Heart left ventricle (tissue), 13 donors: ENCODE results near the gene OMD.

ENCODE experiments used
- POLR2A ChIP-seq, 2 donors: fragments of 450-650 bp; IDR thresholded peaks; one replicate each; pipeline ENCODE4 v1.6.1; 2017; ENCODE audit warnings: antibody characterized with exemption in 2 of 2, mild to moderate bottlenecking in 2 of 2, moderate library complexity in 2 of 2
- TF ChIP-seq, protein P1 (sequence below), 12 donors: fragments of 200-600 bp; sonication (generic) in 4 of 12; IDR thresholded peaks; one replicate each; pipeline versions ENCODE4 v1.5.0 to v1.8.0; 2018 to 2022; ENCODE audit warnings: antibody characterized with exemption in 12 of 12, mild to moderate bottlenecking in 5 of 12
- donor health status: ischemic (EF 13 %, LVEDD 7.1; RV severe dilation, severe dysfunction).
- donor health status: DM: no; HTN: yes; CAD: no.
- donor health status: DM: no; HTN: no; CAD: no.
- donor health status: ischemic (EF 25% LVEDD 6.9; RV normal size, moderate dysfunction).
- donor health status: ischemic (EF 25% LVEDD 5.7; RV mildly dilated, moderate dysfunction).
- donor health status: ischemic (EF 35%, LVEDD 5.7; RV mildly dilated, moderate dysfunction).
- donor health status: nonischemic (EF 11% LVEDD 7.7; RV severe dilation, severe dysfunction).
- donor health status: DM: yes; HTN: yes; CAD: no.
- donor health status: PGD.
- donor health status: ischemic (EF 29% LVEDD 5.4; RV normal size, mild dysfunction).
- donor health status: nonischemic (EF 23%, LVEDD 6.1; RV moderate dilation, normal function).

- no peak for TF ChIP-seq POLR2A (IDR thresholded peaks at IDR 0.05)
- TF ChIP-seq, protein P1, sequence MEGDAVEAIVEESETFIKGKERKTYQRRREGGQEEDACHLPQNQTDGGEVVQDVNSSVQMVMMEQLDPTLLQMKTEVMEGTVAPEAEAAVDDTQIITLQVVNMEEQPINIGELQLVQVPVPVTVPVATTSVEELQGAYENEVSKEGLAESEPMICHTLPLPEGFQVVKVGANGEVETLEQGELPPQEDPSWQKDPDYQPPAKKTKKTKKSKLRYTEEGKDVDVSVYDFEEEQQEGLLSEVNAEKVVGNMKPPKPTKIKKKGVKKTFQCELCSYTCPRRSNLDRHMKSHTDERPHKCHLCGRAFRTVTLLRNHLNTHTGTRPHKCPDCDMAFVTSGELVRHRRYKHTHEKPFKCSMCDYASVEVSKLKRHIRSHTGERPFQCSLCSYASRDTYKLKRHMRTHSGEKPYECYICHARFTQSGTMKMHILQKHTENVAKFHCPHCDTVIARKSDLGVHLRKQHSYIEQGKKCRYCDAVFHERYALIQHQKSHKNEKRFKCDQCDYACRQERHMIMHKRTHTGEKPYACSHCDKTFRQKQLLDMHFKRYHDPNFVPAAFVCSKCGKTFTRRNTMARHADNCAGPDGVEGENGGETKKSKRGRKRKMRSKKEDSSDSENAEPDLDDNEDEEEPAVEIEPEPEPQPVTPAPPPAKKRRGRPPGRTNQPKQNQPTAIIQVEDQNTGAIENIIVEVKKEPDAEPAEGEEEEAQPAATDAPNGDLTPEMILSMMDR (IDR thresholded peaks at IDR 0.05) = no peak
These were observed at the start of gene OMD for GRCh38 chr9:92424340-92424739.
